Stimulated activated CD4-positive, alpha-beta T cell treated with anti-CD3 and anti-CD28 coated beads, Interleukin-1b, Interleukin-23, amount 100 ng/mL, for 4 hours (primary cell): Measurements from ENCODE around the gene PSAP.
"Not testable (repeated sequence)": the region's sequence is repeated elsewhere in the genome, so short reads cannot be mapped to it uniquely, and the experiment has no call there.

Experiments
- DNase-seq, 2 donors: peaks; one replicate each; pipeline ENCODE4 v3.0.0-alpha.2; 2020; ENCODE audit warnings: low read depth in 2 of 2

PSAP gene

DNA sequence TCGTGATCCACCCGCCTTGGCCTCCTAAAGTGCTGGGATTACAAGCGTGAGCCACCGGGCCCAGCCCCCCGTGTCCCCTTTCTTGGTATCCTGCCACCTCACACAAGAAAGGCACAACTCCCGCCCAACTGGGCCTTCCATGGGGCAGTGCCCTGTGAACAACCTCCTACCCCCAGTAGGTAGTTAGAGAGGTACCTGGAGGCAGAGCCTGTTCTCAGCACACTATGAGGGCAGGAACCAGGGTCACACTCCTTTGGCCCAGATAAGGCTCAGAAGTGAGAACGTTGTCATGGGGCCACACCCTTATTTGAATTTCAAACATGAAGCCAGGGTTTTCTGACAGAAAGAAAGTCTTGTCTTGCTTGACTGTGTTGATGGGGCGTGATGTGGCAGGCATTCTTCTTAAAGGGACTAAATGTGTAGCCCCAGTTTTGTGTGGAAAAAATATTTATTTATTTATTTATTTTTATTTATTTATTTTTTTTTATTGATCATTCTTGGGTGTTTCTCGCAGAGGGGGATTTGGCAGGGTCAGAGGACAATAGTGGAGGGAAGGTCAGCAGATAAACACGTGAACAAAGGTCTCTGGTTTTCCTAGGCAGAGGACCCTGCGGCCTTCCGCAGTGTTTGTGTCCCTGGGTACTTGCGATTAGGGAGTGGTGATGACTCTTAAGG is 23.8 kb upstream of the PSAP start:
- not testable (repeated sequence) for DNase-seq

DNA sequence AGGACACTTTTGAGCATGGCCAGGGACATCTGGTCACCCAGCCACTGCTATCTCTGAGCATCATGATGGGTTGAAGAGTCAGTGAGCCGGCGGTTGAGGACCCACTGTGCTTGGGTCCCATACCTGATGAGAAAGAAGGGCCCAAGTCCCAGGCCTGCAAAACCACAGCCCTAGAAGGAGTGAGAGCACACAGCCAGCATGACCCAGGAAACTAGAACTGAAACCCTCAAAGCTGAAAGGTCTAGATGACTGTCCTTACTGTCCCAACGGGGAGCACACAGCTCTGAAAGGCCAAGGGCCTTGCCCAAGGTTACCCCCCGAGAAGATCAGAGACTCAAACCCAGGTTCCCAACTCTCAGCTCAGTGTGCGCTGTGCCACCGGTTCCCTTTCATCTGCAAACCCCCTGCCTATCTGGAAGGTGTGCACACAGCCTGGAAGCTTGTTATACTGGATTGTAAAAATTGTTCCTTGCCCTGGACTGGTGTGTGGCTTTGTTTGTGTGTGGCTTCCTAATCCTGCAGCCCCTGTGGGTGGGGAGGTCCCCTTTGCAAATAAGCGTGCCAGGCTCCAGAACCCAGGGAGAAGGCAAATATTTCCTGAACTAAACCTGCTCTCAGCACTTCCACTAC is 22.6 kb upstream of the PSAP start:
- no peak for DNase-seq

DNA sequence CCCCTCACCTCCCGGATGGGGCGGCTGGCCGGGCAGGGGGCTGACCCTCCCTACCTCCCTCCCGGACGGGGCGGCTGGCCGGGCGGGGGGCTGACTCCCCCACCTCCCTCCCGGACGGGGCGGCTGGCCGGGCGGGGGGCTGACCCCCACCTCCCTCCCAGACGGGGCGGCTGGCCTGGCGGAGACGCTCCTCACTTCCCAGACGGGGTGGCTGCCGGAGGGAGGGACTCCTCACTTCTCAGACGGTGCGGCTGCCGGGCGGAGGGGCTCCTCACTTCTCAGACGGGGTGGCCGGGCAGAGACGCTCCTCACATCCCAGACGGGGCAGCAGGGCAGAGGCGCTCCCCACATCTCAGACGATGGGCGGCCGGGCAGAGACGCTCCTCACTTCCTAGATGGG is 18.6 kb upstream of the PSAP start:
- not testable (repeated sequence) for DNase-seq

DNA sequence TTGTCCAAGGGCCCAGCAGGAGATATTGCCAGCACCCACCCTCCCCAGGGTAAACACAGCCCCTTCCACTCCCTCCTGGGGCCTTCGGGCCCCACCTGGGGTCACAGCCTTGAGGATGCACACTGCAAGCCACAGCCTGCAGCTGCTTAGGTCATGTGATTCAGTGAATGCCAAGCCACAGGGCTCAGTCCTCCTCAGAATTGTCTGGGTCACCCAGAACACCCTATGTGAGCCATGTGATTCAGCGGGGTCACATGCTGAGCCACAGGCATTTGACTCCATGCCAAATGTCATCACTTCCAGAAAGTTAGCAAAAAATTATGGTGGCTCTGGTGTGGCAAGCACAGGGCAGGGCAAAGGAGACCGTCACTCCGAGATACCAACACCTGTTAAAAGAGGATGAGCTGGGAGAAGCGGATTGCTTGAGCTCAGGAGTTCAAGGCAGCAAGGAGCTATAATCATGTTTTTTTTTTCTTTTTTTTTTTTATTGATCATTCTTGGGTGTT is 17.2 kb upstream of the PSAP start:
- no peak for DNase-seq

DNA sequence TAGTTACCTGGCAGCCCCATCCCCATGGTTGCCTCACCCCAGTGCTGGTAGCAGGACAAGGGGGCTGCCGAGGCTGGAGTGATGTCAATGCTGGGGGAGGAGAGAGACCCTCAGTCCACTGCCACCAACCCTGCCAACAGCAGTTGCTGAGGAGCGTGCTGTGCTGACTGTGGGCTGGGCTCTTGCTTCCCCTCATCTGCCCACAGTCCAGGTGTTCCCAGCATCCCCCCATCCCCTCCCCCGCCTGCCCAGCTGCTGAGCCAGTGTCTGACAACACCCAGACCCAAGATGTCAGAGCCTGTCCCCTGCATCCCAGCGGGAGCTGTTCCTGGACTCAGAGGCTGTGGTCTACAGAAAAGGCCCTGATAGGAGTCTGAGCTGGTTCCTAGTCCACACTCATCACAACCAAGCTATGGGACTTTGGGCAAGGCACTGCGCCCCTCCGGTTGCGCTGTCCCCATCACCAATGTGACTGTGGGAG is 14.6 kb upstream of the PSAP start:
- no peak for DNase-seq

DNA sequence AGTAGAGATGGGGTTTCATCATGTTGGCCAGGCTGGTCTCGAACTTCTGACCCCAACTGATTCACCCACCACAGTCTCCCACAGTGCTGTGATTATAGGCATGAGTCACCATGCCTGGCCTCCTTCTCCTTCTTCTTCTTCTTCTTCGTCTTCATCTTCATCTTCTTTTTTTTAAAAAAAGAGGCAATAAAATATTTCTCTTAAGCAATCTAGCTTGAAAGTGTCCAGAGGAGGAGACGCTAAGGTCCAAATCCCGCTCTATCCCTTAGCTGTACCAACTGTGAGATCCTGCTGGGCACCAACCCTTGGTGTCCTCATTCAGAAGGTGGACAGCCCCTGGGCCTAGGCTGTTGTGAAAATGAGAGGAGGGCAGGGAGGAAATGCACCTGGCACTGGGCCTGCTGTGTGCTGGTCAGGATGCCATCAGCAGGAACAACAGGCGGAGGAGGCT is 13.9 kb upstream of the PSAP start:
- no peak for DNase-seq

DNA sequence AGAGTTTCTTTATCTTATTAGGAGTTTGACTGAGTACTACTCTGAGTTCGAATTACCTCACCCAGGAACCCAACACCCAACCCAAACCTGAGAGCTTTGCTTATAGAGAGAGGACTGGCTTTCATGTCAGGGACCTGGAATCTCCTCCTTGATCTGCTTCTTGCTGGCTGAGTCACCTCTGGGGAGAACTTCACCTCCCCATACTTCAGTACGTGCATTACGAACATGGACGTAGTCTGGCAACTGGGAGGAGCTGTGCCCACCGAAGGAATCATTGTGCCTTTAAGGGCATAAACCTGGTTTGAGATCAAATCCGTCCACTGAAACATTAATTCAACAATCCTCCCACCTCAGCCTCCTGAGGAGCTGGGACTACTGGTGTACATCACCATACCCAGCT is 12.2 kb upstream of the PSAP start:
- no peak for DNase-seq

DNA sequence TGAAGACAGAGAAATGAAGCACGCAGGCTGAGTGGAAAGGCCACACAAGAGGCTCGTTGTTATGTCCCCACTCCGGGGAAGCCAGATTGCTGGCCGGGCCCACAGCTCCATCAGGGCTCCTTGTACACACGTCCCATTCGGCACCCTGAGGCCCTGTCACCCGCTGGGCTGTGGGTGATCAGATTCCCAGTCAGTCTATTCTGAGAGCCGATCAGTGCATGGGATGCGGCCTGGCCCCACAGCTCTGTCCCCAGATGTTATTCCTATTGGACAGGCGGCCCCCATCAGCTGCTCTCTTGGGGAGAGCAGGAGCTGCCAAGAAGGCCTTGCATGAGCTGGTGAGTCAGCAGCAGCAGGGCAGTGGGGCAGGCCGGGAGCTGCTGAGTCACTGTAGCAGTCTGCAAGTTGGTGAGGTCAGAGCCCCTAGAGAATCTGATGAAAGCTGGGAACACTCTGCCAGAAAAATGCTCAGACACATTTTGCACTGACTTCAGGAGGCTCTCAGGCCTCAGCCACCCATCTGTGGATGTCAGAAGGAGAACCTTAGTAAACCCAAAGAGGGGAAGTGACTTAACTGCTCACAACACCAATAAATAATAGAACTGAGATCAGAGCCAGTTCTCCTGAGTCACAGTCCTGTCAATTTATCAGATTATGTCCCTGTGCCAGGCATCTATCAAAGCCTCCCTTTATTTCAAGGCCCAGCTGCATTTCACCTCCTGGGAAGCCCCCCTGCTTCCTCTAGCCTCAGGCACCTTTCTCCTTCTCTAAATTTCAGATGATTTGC is 9.4 kb upstream of the PSAP start:
- DNase-seq: peak in 1 of 2 donors; percentile 16

DNA sequence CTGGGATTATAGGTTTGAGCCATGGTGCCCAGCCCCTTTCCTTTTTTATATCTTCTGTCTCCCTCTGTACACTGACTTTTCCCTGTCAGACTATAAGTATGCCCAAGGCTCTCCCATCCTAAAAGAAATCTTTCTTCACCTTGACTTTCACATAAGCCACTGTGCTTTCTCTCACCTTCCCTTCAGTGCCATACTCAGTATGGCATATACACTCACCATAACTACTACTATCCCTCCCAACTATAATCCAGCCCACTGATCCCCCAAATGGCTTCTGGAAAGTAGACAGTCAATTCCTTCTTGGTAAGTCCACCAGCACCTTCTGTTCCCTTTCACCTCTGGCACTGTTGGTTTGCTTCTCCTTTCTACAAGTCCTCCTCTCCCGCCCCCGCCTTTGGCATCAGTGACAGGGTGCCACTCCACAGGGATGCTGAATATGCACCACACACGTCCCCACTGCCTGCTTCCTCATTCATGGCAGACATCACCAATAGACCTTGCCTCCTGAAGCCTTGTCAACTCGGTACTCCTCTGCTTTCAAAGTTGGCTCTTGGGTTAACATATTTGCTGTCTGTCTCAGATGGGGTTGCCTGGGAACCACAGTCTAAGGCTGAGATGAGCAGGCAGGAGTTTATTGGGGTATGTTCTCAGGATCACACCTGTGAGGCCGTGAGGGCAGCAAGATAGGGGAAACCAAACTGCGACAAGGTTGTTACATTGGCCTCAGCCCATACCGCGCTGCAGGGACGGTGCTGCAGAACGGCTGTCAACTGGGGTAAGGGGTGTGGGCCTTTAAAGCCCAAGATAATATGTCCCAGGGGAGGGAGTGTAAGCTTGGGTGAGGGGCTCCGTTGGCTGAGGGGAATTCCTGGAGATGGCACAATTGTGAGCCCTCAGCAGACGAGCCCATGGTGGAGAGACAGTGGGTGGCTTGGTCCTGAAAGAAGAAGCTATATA is 7.2 kb upstream of the PSAP start:
- no peak for DNase-seq

DNA sequence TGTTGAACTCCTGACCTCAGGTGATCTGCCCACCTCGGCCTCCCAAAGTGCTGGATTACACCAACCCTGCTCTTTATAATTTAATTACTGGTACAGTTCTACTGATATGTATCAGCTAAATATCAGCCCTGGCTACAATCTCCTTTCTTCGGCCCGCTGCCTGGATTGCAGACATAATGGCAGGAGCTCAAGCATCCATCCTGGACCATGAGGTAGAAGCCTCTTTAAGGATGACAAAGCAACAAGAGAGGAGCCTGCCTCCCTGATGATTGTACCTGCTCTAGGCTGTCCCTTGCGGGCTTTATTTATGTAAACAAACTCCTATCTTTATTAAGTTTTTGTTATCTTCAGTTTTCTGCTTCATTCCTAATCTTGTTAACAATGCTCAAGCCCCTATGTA is 5.6 kb upstream of the PSAP start:
- no peak for DNase-seq

DNA sequence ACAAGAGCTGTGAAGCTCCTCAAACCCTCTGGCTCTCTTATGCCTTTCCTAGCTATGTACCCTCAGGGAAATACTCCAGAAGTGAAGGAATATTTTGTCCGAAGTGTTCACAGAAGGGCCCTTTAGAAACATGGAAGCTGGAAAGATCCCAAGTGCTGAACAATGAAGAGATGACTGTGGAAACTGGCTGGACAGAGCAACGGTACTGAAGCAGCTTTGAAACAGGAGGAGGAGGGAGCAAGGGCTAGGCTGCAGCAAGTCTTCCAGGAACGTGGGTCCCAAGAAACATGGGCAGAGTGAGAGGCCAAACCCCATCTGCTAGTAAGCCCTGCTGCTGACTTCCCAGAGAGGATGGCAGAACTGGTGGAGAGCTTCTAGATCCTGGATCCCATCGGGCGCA is 3.0 kb upstream of the PSAP start:
- DNase-seq: no peak

DNA sequence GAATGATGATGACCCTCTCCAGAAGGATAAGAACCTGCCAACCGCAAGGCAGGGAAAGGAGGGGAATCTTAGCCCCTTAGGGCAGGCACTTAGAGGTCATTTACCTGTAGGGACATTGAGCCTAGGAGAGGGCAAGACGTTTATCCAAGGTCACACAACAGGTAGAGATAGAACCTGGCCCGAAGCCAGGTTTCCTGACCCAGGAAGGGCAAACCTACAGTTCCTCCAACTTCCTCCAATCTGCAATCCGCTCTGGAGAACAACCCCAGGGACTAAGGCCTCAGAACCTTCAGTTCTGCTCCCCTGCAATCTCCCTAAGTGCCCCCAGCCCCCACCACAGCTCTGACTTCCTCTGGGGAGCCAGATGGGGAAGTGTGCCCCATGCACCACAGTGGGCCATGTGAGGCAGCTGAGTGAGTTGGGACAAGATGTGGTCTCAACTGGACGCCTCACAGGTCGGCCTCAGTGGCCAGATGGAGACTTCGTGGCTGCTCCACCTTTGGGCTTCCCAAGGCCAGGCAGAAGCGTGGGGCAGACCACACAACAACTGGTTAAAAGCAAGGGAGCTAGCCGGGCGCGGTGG is 1.4 kb upstream of the PSAP start:
- DNase-seq: no peak

DNA sequence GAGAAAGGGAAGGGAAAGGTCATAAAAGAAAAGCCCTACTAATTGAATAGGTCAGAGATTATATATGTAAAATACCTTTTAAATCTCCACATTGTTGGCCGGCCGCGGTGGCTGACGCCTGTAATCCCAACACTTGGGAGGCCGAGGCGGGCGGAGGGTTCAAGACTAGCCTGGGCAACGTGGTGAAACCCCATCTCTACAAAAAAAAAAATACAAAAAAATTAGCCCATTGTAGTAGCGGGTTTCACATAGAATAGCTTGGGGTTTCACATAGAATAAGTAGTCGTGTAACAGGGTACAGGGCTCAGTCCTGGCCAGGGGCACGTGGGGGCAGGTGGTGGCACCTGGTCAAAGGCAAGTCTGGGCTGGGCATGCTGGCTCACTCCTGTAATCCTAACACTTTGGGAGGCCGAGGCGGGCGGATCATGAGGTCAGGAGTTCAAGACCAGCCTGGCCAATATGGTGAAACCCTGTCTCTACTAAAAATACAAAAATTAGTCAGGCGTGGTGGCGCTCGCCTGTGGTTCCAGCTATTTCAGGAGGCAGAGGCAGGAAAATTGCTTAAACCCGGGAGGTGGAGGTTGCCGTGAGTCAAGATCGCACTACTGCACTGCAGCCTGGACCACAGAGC is 529 bp upstream of the PSAP start:
- not testable (repeated sequence) for DNase-seq

DNA sequence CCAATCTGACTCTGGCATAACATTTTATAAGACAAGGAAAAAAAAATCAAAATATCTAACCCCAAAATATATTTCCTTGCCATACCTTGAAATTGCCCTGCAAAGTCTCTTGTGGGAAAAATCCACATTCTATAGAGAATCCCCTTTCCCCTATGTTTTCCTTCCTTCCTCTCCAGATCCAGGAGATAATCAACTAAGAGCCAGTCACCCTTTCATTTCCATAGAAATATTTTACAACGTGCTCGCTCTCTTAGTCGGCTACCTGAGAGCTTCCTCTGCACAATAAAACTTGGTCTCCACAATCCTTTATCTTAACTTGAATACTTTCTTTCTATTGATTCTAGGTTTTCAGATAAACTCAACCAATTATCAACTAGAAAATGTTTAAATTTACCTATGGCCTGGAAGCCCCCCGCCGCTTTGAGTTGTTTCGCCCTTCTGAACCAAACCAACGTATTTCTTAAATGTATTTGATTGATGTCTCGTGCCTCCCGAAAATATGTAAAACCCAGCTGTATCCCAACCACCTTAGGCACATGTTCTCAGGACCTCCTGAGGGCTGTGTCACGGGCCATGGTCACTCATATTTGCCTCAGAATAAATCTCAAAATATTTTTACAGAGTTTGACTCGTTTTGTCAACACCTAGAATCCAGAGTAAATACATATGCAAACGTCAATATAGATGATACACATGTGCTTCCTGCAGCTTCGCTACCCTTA is 869 bp downstream of the PSAP start:
- DNase-seq: no peak

DNA sequence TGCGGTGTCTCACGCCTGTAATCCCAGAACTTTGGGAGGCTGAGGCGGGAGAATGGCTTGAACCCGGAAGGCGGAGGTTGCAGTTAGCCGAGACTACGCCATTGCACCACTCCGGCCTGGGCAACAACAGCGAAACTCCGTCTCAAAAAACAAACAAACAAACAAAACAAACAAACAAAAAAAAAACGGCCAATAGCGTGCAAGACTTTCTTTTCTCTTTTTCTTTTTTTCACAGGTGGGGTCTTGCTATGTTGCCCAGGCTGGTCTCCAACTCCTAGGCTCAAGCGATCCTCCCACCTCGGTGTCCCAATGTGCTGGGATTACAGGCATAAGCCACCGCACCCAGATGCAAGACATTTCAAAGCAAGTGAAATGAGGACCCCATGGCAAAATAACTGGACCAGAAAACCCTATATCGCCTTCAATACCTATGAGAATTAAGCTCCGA is 1.6 kb downstream of the PSAP start:
- DNase-seq: no peak

DNA sequence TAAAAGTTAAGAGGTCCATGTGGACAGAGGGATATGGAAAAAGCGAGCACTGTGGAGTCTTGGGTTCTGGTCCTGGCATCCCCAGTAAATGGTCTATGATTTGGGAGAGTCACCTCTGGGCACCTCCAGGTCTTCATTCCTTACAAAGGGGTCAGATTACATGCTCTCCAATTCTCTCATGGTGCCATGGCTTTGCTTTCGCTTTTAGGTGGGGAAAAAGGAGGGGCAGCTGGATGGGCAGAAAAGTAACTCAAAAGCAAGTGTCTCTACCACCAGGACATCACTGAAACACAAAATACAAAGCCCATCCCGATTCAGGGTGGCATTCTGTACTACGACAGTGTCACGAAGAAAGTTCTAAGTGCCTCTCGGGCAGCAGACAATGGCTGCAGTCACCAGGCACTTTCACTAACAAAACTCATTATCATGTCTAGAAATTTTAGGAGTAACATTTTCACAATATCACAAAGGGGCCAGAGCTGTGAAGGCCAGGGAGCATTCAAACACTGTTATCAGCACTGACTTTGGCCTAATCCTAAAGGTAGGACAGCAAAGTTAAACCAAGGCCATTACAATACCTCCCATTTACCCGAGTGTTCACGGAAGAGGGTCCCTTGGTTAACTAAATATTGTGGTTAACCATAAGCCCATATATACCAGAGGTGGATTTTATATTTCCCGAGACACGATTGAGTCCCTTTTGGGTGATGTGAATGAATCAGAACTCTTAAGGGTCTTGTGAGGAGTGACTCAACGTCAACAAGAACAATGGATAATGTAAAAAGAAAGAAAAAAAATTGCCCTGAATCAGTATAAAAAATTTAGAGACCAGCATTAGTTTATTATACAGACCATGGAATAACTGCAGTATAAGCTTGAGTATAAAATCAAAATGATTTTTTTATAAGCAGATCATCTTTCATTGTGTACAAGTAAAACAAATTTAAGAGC is 2.5 kb downstream of the PSAP start:
- DNase-seq: no peak

DNA sequence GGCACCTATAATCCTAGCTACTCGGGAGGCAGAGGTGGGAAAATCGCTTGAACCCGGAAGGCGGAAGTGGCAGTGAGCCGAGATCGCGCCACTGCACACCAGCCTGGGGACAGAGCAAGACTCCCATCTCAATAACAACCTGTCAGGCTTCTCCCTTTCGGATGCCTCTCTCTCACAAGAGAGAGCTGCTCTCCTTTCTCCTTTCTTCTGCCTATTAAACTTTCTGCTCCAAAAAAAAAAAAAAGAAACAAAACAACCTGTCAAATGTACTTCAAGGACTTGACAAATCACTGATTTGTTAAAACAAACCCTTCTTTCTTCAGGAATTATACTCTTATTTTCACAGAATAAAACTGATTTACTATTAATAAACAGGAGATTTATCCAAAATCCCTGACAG is 3.6 kb downstream of the PSAP start:
- no peak for DNase-seq

DNA sequence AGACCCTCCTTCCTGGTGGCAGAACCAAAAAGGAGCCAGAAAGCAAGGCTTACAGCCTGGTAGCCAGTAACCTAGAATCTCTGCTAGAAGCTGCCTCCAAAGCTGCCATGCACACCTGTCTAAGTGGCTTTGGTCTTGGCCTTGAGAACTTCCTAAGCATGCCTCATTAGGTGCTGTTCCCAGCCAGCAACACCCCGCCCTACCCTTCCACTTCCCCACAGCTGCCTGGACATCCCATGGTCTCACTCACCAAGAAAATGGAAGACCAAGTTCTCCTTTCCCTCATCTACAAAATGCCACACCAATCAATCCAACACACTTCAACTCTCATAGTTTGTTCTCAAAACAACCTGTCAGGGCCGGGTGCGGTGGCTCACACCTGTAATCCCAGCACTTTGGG is 4.2 kb downstream of the PSAP start:
- DNase-seq: no peak
